Nephron (organoid): ENCODE results near the gene MALAT1.
A peak's percentile ranks its signal among the peaks of the same experiment; 100 is the strongest.

Experiments used
- H3K27ac Mint-ChIP-seq, 3 experiments: 2 replicates each; pipeline ENCODE4 v1.8.0; 2020; ENCODE audit warnings: mixed read lengths in 3 of 3, mild to moderate bottlenecking in 2 of 3, moderate library complexity in 1 of 3
- H3K27me3 Mint-ChIP-seq: 2 replicates; pipeline ENCODE4 v1.8.0; 2021; ENCODE audit warnings: low read depth, mild to moderate bottlenecking, moderate library complexity, mixed read lengths
- H3K36me3 Mint-ChIP-seq: 2 replicates; pipeline ENCODE4 v1.8.0; 2020; ENCODE audit warnings: low read depth, mixed read lengths
- H3K4me1 Mint-ChIP-seq: 2 replicates; pipeline ENCODE4 v1.8.0; 2020; ENCODE audit warnings: mixed read lengths
- H3K4me3 Mint-ChIP-seq, 3 experiments: 2 replicates each; pipeline ENCODE4 v1.8.0; 2020; ENCODE audit warnings: mild to moderate bottlenecking in 3 of 3, mixed read lengths in 3 of 3, moderate library complexity in 2 of 3
- H3K9me3 Mint-ChIP-seq: 2 replicates; pipeline ENCODE4 v1.8.0; 2020; ENCODE audit warnings: mixed read lengths
- CTCF ChIP-seq, 3 experiments: fragments of 200-600 bp; sonication (generic); IDR thresholded peaks; one replicate each; pipeline ENCODE4 v1.5.0; 2021; ENCODE audit warnings: antibody characterized with exemption in 3 of 3; ENCODE audit not compliant: unreplicated experiment in 3 of 3

The MALAT1 gene

DNA sequence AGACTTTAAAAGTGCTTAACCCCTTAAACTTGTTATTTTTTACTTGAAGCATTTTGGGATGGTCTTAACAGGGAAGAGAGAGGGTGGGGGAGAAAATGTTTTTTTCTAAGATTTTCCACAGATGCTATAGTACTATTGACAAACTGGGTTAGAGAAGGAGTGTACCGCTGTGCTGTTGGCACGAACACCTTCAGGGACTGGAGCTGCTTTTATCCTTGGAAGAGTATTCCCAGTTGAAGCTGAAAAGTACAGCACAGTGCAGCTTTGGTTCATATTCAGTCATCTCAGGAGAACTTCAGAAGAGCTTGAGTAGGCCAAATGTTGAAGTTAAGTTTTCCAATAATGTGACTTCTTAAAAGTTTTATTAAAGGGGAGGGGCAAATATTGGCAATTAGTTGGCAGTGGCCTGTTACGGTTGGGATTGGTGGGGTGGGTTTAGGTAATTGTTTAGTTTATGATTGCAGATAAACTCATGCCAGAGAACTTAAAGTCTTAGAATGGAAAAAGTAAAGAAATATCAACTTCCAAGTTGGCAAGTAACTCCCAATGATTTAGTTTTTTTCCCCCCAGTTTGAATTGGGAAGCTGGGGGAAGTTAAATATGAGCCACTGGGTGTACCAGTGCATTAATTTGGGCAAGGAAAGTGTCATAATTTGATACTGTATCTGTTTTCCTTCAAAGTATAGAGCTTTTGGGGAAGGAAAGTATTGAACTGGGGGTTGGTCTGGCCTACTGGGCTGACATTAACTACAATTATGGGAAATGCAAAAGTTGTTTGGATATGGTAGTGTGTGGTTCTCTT is 2.8 kb downstream of the MALAT1 start:
- H3K4me1 Mint-ChIP-seq: peaks cover 27% of the 10 kb centered on the region
- H3K27ac Mint-ChIP-seq: no peak overlapping the region
- H3K4me3 Mint-ChIP-seq: no peak overlapping the region
- TF ChIP-seq CTCF (IDR thresholded peaks at IDR 0.05; ENCODE audit: unreplicated experiment in 3 of 3): no peak
- peaks cover 14% of the 10 kb centered on the region for H3K36me3 Mint-ChIP-seq
- peaks cover 2% of the 10 kb centered on the region for H3K9me3 Mint-ChIP-seq
- H3K27me3 Mint-ChIP-seq: no peaks in the 10 kb centered on the region

DNA sequence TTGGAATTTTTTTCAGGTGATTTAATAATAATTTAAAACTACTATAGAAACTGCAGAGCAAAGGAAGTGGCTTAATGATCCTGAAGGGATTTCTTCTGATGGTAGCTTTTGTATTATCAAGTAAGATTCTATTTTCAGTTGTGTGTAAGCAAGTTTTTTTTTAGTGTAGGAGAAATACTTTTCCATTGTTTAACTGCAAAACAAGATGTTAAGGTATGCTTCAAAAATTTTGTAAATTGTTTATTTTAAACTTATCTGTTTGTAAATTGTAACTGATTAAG is 3.4 kb downstream of the MALAT1 start:
- Mint-ChIP-seq H3K36me3 (peaks cover 20% of the 10 kb centered on the region), H3K27ac (no peak overlapping the region), H3K9me3 (peaks cover 2% of the 10 kb centered on the region), H3K4me1 (peaks cover 25% of the 10 kb centered on the region), H3K27me3 (no peaks in the 10 kb centered on the region), H3K4me3 (no peak overlapping the region)
- TF ChIP-seq CTCF (IDR thresholded peaks at IDR 0.05; ENCODE audit: unreplicated experiment in 3 of 3): no peak

GRCh38 chr11:65502555-65503367 is 3.9 kb downstream of the MALAT1 start:
- peaks cover 25% of the 10 kb centered on the region for H3K36me3 Mint-ChIP-seq
- peaks cover 29% of the 10 kb centered on the region for H3K4me1 Mint-ChIP-seq
- no peaks in the 10 kb centered on the region for H3K27me3 Mint-ChIP-seq
- no peak for TF ChIP-seq CTCF (IDR thresholded peaks at IDR 0.05; ENCODE audit: unreplicated experiment in 3 of 3)
- peaks cover 2% of the 10 kb centered on the region for H3K9me3 Mint-ChIP-seq
- H3K27ac Mint-ChIP-seq: no peak overlapping the region
- no peak overlapping the region for H3K4me3 Mint-ChIP-seq

- H3K9me3 Mint-ChIP-seq: peaks cover 2% of the 10 kb centered on the region
- TF ChIP-seq CTCF (IDR thresholded peaks at IDR 0.05; ENCODE audit: unreplicated experiment in 3 of 3): no peak
- H3K27ac Mint-ChIP-seq: peak overlapping the region; percentile 15 to 88 (median 74)
- no peak overlapping the region for H3K4me3 Mint-ChIP-seq
- no peaks in the 10 kb centered on the region for H3K27me3 Mint-ChIP-seq
- H3K4me1 Mint-ChIP-seq: peaks cover 34% of the 10 kb centered on the region
- H3K36me3 Mint-ChIP-seq: peaks cover 26% of the 10 kb centered on the region
These were observed 4.6 kb downstream of the MALAT1 start for GRCh38 chr11:65503368-65503948.

DNA sequence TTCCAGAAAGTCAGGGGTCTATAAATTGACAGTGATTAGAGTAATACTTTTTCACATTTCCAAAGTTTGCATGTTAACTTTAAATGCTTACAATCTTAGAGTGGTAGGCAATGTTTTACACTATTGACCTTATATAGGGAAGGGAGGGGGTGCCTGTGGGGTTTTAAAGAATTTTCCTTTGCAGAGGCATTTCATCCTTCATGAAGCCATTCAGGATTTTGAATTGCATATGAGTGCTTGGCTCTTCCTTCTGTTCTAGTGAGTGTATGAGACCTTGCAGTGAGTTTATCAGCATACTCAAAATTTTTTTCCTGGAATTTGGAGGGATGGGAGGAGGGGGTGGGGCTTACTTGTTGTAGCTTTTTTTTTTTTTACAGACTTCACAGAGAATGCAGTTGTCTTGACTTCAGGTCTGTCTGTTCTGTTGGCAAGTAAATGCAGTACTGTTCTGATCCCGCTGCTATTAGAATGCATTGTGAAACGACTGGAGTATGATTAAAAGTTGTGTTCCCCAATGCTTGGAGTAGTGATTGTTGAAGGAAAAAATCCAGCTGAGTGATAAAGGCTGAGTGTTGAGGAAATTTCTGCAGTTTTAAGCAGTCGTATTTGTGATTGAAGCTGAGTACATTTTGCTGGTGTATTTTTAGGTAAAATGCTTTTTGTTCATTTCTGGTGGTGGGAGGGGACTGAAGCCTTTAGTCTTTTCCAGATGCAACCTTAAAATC is 5.3 kb downstream of the MALAT1 start:
- Mint-ChIP-seq H3K27me3 (no peaks in the 10 kb centered on the region), H3K9me3 (peaks cover 2% of the 10 kb centered on the region), H3K4me3 (no peak overlapping the region)

More for the DNA sequence above, 5.3 kb downstream of the MALAT1 start:
- Mint-ChIP-seq H3K4me1 (peaks cover 34% of the 10 kb centered on the region), H3K27ac (peak overlapping the region; percentile 64 to 88 (median 74)), H3K36me3 (peaks cover 26% of the 10 kb centered on the region)
- no peak for TF ChIP-seq CTCF (IDR thresholded peaks at IDR 0.05; ENCODE audit: unreplicated experiment in 3 of 3)
